ENCODE measurements around the gene FZD2.

GRCh38 chr17:44540246-44541084 is 16.8 kb upstream of the FZD2 start:
- TF ChIP-seq EZH2phosphoT487 (IDR thresholded peaks at IDR 0.05; ENCODE audit: insufficient read depth, low read depth) (no peak), EZH2 (IDR thresholded peaks at IDR 0.05; ENCODE audit: insufficient read depth, poor library complexity, severe bottlenecking) (no peak)
